Measurements from ENCODE around the gene ACACB.

- TF ChIP-seq CTCF (conservative IDR thresholded peaks at IDR 0.05) (peak; percentile 51), ZFX (IDR thresholded peaks at IDR 0.05) (no peak)
These were observed 186.0 kb downstream of the ACACB start for GRCh38 chr12:109302358-109302757.
